HG02938 (cell line): ENCODE results near the gene SMAD7.
"Not testable (repeated sequence)": the region's sequence is repeated elsewhere in the genome, so short reads cannot be mapped to it uniquely, and the experiment has no call there.

Source experiments
- ATAC-seq: cut with Tn5 transposase; IDR thresholded peaks from one replicate; pipeline ENCODE4 v1.9.1; 2021; ENCODE audit warnings: mild to moderate bottlenecking, moderate library complexity; ENCODE audit not compliant: unreplicated experiment

SMAD7 gene

DNA sequence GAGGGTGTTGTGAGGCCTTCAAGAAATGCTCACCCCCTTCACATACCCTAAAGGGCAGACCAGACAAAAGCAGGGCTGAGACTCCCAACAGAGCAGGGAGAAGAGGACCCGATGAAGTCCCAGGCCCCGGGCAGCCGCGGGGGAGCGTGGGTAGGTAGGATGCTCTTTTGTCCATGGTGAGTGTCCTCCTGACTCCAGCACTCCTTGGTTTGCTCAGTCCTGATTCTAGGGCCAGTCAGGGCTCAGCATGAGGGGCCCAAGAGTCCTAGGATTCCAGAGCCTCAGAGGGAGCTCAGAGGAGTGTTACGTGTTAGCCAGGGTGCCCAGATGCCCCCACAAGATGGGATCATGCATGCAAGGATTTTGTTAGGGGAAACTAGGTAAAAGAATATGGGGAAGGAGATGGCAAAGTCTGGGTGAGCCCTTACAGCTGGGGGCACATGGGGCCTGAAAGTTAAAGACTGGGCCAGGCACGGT is 64.8 kb downstream of the SMAD7 start:
- no peak for ATAC-seq

DNA sequence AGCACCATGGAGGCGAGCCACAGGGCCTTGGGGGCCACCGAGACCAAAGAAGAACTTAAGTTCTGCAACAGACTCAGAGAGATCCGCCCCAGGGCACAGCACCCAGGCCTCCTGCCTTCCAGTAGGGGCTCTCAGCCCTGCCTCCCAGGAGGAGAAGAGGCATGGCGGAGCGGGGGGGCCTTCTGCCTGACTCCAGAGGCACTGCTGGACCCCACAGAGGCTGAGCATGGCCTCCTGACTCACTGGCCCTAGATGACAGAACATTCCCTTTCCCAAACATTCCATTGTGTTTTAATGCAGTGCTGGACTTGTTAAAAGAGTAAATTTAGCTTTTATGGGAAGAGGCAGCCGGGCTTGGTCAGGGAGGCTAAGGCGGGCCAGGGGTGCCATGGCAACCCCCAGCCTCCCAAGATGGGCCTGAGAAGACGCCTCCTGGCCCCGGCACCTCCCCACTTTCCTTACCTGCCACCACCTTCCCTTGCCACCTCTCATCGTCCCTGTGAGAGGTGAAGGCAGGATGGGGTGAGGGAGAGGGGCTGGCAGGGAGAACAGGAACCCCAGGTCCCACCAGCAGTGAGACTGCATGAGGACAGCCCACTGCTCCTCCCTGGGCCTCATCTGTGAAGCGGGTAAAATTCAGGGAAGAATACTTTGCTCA is 65.4 kb downstream of the SMAD7 start:
- no peak for ATAC-seq

DNA sequence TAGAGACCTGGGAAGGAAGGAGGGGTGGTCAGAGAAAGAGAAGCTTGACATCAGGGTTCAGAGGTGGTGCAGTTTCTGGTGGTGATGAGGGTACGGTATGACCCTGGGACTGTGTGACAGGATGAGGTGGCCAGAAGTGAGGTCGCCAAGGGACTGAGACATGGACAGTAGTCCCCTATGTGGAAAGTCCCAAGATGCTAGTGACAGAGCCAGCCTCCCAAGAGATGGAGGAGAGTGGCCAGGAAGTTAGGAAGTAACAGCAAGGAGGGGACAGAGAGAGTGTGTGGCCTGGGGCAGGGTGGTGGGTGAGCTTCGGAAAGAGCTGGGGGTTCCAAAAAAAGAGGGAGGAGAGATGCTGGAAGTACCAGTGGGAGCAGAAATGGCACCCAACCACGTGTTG is 66.0 kb downstream of the SMAD7 start:
- ATAC-seq: no peak

DNA sequence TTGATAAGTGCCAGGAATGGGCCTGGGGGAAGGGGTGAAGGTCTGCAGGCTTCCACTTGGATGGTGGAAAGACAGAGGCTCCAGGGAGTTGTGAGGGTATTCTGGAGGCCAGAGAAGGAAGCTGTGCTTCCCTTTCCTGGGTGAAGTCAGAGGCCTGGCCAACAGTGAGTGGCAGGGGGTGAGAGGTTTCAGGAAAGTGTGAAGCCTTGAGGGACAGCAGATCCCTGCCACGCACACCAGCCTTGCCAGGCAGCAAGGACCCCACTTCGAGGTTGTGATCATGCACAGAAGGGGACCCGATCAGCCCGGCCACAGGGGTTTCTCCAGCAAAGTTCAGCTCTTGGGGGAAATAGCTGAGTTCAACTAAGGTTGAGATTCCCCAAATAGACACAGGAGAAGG is 66.5 kb downstream of the SMAD7 start:
- ATAC-seq: no peak

DNA sequence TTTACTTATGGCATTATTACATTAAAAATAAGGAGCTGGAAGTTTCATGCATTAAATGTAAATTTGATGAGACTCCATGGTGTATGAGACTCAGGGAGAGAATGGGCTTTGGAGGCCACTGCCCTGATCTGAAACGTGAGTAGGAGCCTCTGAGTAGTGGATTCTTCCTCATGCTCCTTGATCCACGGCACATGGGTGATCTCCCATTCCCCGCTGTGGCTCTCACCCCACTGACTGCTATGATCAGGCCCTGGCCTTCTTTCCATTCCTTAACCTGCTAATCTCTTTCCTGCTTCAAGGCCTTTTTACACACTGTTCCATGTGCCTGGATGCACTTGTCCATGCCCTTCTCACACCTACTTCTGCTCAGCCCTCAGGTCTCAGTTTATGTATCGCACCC is 68.4 kb downstream of the SMAD7 start:
- no peak for ATAC-seq

DNA sequence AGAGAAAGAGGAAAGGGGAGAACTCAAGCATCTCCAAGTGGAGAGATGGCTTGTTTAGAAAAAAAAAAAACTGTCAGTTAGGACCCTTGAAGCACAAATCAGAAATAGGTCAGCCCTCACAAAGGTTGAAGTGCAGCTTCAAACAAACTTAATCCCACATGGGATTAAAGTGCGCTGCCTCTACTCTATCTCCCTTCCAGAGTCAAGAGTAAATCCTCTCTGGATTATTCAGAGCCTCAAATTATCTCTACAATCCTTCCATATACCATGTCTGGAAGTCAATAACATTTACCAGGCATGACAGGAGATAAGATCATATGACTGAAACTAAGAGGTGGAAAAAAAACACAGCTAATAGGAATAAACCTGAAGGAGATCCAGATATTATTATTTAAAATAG is 69.8 kb downstream of the SMAD7 start:
- no peak for ATAC-seq

DNA sequence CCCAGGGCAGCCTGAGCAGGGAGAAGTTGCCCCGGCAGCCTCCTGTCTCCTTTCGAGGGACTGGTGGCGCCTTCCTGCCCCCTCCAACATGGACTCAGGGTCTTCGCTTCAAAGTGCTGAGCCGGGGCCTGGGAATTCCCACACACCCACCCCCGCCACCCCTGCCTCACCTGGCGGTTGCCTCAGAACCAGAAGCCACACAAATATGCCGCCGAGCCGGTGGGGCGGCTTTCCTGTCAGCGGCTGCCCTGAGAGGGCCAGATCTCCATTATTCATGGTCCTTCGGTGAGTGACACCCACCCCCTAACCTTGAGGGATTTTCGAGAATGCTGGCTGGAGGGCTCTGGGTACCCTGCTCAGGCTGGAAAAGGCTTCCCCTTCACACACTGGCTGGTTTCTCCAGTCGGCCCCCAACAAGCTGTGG is 71.7 kb downstream of the SMAD7 start:
- no peak for ATAC-seq

DNA sequence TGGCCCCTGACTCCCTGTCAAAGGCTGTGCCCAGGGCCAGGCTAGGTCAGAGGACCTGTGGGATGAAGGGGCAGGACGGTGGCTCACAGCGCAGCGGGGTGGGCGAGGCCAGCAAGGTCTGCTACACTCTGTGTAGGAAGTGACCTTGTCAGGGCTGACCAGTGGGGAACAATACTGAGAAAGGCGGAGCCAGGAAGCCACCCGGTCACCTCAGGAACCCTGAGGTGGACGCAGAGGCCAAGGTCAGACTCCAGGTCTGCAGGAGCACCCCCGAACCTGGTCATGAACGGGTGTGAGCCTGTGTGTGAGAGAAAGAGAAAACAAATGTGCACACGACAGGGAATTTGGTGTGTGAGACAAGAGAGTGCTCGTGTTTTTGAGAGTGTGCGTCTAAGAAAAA is 72.3 kb downstream of the SMAD7 start:
- ATAC-seq: no peak

DNA sequence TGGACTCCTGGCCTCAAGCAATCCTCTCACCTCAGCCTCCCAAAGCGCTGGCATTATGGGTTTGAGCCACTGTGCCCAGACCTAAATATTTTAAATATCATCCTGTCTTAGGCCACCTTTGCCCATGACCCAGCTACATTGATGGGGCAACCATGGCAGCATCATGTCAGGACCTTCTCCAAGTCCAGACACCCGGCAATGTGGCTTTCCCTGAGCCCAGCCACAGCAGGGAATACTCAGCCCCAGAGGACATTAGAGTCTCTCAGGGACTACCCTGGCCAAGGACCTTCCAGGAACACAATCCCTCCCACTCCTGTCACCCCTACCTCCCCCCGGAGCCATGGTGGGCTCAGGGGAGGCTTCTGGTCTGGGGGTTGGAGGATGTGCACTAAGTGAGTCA is 72.8 kb downstream of the SMAD7 start:
- no peak for ATAC-seq

DNA sequence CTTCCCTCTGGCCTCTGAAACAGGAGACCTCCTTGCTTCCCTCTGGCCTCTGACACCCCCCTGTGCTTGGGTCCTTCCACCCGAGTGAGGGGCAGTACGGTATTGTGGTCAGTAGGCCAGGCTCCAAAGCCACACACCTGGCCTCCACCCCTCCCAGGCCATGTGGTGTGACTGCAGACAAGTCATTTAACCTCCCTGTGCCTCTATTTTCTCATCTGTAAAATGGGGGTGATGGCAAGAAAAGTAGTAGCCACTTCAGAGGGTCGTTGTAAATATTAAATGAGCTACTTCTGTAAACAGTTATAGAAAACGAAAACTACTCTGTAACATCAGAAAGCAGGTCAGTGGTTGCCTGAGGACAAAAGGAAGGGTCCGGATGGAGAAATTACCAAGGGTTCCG is 74.2 kb downstream of the SMAD7 start:
- no peak for ATAC-seq

DNA sequence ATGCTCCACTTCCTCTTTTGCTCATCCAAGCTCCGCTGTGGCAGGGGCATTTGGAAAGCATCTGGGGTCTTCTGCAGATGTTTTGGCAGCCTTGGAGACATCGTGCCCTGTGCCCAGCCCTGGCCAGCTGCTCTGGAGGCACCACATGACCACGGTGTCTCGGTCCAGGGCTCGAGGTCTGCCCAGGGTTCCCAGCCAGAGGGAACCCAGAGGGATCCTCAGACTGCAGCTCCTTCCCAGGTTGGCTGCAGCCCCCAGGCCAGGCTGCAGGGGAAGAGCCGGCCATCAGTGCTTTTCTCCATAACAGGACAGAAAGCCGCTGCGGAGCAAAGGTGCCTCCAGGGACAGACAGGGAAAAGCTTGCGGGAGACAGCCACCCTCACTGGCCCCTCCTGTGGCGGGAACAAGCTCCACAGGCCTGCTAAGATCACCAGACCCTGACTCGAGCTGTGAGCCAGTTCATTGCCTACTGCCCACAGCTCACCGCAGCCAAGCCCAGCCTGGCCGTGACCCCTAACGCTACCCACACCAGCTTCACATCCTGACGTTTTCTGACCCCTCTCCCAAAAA is 74.7 kb downstream of the SMAD7 start:
- no peak for ATAC-seq

DNA sequence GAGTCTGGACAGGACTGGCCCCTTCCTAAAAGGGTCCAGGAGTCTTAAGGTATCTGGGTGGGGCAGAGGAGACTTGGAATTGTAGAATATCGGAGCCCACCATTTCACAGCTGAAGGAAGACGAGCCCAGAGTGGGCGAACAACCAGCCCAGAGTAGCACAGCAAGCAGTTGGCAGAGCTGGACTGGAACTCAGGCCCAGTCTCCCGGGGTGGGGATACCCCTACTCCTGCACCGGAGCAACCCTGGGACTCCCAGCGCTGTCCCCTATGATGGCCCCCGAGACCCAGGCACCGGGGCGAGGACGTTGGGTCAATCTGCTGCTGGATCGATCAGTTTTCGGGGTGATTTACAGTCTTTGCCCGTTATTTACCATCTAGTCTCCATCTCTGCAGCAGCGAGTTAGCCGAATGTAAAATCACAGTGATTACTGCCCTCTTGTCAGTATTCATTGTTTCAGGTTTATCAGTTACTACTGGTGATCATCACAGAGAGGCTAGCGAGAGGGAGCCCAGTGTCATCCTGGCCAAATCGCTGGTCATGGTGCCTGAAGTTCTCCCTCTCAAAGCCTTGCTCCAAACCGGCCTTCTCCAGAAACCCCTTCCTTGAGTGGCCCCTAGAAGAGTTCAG is 75.3 kb downstream of the SMAD7 start:
- ATAC-seq: no peak

DNA sequence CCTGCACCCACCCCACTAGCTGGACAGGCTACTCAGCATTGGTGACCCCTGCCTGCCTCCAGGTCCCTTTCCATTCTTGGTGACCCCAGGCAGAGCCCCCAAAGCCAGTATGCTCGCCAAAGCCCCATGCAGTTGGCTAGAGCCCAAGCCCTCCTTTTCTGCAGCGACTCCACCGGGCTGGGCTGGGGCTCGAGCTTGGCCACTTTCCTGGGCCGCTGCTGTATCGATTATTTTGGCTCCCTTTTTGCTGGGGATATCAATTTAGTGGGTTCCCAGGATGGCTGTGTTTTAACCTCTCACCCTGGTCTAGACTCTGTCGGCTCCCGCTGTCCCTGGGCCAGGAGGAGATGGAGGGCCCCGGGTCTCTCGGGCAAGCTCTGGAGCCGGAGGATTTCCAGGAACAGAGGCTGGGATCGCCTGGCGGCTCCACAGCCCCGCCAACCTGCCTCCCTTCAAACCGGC is 76.0 kb downstream of the SMAD7 start:
- ATAC-seq: no peak

DNA sequence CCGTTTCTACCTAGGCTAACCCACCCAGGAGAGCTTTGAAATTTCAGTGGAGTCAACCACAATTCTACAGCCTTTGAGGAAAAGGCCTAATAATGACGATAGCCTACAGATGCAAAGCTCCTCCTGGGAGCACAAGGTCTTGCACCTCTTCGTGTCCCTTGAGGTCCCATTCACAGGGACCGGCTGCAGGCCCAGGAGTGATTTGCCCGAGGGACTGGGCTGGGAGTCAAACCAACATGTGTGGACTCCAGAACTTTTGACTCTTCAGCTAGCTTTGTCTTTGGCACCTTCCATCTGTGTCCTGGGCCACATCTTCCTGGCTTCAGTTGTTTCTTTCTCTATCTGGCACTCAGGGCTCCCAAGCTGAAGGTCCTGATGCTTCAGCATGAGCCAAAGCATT is 76.5 kb downstream of the SMAD7 start:
- ATAC-seq: no peak

DNA sequence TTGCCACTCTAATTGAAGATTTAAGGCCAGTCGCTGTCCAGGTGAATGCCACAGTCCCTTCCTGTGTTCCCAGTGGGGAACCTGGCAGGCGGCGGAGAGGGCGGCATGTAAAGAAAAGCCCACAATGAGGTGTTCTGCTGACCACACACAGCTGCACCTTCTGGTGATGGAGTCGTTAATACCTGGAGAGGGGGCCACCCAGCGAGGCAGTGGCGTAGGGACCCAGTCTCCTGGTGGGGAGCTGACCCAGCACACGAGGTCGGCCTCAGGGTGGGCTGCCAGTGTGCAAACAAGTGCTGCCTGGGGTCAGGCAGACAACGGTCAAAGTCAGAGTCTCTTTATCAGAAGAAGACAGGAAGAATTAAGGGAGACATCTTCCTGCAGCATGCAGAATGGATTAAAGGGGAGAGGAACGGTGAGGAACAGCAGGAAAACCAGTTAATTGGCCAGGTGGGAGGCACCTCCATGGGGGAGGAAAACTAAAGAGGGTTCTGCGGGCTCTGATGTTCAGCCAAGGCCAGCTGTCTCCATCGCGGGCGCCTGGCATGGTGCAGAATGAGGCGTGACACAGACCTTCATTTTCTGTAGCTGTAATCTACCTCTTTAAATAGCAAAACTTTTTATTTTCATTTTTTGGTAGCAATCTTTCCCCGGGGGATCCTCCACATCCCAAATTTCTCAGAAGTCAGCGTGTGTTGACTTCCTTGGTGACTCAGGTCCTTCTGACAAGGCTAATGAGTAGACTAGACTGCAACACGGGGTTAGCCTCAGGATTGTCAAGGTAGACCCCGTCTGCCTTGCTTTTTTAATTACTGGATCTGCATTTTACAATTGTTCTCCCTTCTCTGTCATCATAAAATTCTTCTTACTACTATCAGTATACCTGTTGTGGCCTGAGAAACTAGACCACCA is 78.3 kb downstream of the SMAD7 start:
- no peak for ATAC-seq

DNA sequence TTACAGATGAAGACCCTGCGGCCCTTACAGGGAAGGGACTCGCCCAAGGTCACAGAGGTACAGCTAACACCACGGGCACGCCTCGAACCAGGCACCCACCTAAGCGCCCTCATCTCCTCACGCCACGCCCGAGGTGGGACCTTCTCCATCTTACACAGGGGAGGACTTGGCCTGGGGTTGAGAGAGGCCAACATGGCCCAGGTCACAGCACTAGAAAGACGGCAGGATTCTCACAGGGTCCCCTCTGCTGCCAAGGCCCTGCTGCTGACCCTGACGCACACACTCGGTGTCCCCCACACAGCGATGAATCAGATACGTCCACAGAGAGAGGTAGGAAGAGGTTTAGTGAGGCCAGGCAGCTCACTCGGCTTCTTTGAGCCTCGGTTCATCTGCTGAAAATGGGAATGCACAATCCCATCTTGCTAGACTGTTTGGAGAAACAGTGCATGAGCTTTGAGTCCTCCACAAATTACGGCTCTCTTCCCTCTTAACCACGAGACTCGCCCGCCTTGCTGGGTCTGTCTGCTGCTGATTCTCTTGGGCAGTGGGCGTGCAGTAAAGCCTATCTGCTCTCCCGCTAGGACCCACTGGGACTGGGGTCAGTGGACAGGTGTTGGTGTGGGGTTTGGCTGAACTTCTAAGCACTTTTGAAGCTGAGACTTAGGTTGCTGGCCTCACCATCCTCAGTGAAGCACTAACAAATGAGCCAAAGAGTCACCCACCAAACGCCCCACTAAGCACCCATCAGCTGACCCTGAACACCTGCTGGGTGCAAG is 79.2 kb downstream of the SMAD7 start:
- ATAC-seq: no peak

DNA sequence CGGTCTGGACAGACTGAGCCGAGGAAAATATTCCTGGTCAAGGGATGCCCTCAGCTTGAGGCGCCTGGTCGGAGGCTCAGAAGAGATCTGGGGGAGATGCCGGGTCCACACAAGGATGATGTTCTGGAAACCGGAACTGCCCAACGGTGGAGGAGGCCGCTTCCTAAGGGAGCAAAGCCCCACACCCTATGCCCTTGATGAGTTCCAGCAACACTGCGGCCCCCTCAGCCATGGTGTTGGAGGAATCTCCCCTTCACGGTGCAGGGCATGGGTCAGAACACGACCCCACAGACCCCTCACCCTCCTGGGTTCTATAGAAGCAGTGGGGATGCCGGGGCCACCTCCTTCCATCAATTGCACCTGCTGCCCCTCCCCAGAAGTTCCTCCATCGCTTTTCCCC is 79.8 kb downstream of the SMAD7 start:
- ATAC-seq: not testable (repeated sequence)
